HepG2 (cell line): Measurements from ENCODE around the gene BLOC1S4. TPM values are rescaled to one million over a fixed set of nuclear protein-coding genes. Genes with fewer than 3 reads are reported as not detected.
A peak's percentile ranks its signal among the peaks of the same experiment; 100 is the strongest.

Experiments
- ATAC-seq: fragments of 200-7000 bp; cut with Tn5 transposase; 3 replicates; pipeline ENCODE4 v1.9.1; 2020; ENCODE audit warnings: mild to moderate bottlenecking, moderate library complexity
- BruUV-seq: library from RNA; stranded (reverse); fragments of 400-500 nt; replicated peaks from 2 replicates; lab custom pipeline; 2021; lab: Mats Ljungman, UMichigan
- CTCF ChIA-PET: fragments of 300-600 bp; formaldehyde crosslinking; extraction: SDS; loops from one replicate; lab custom pipeline; 2021; ENCODE audit warnings: low total read pairs, inconsistent platforms, low intra/inter-chr PET ratio; lab: Yijun Ruan, JAX
- POLR2A ChIA-PET: fragments of 350-600 bp; sonication (Branson Sonifier 250); formaldehyde crosslinking; loops from one replicate; lab custom pipeline; 2020; ENCODE audit warnings: antibody characterized with exemption, inconsistent platforms; lab: Yijun Ruan, JAX
- DNase-seq: peaks from one replicate; pipeline ENCODE4 v3.0.0-alpha.2; 2015; ENCODE audit warnings: low spot score
- FAIRE-seq: peaks from 3 replicates; lab custom pipeline; 2011; peaks lifted over from hg19 to GRCh38; lab: Jason Lieb, UNC
- H2AFZ ChIP-seq: one replicate; pipeline ENCODE4 v1.6.1; 2011; ENCODE audit warnings: low read length, inconsistent platforms
- H3K27ac ChIP-seq: fragments of 300-600 bp; 3 replicates; pipeline ENCODE4 v1.8.0; 2011; ENCODE audit warnings: mixed run types, mild to moderate bottlenecking, mixed read lengths, low read length, inconsistent platforms; ENCODE audit not compliant: insufficient read depth; ENCODE audit errors: extremely low read length
- H3K27me3 ChIP-seq, 2 experiments: fragments of 200-600 bp in 1 of 2; 2 replicates in 1 of 2; 3 replicates in 1 of 2; pipeline versions ENCODE4 v1.6.0 to v1.8.0; 2011; ENCODE audit warnings: low read length in 2 of 2, mild to moderate bottlenecking in 2 of 2, moderate library complexity in 2 of 2, inconsistent platforms in 1 of 2; ENCODE audit not compliant: insufficient read depth in 2 of 2, control insufficient read depth in 1 of 2
- H3K36me3 ChIP-seq, 2 experiments: fragments of 200-600 bp in 1 of 2; replicated peaks in 1 of 2; 2 replicates in 1 of 2; 3 replicates in 1 of 2; pipeline versions ENCODE4 v1.5.1 to v1.8.0; 2011; ENCODE audit warnings: low read length in 2 of 2, inconsistent platforms in 1 of 2; ENCODE audit not compliant: insufficient read depth in 2 of 2, control insufficient read depth in 1 of 2
- H3K4me1 ChIP-seq: 2 replicates; pipeline ENCODE4 v1.5.1; 2012; ENCODE audit warnings: low read length, inconsistent platforms; ENCODE audit not compliant: insufficient read depth
- H3K4me2 ChIP-seq: 2 replicates; pipeline ENCODE4 v1.6.0; 2011; ENCODE audit warnings: low read depth, low read length, inconsistent platforms
- H3K4me3 ChIP-seq, 3 experiments: fragments of 200-600 bp in 1 of 3; sonication (generic), shearing (Covaris generic) in 1 of 3; replicated peaks in 1 of 3; 2 replicates each; pipeline ENCODE4 v1.5.1; 2011 to 2016; ENCODE audit warnings: low read length in 3 of 3, inconsistent platforms in 2 of 3, low read depth in 2 of 3, mild to moderate bottlenecking in 2 of 3, control low read depth in 1 of 3, mixed read lengths in 1 of 3; ENCODE audit not compliant: insufficient read depth in 1 of 3
- H3K79me2 ChIP-seq: one replicate; pipeline ENCODE4 v1.6.1; 2011; ENCODE audit warnings: low read length, inconsistent platforms; ENCODE audit not compliant: insufficient read depth
- H3K9ac ChIP-seq: 2 replicates; pipeline ENCODE4 v1.6.0; 2011; ENCODE audit warnings: mild to moderate bottlenecking, low read depth, low read length, inconsistent platforms; ENCODE audit not compliant: insufficient read depth
- H3K9me3 ChIP-seq: 2 replicates; pipeline ENCODE4 v1.5.1; 2012; ENCODE audit warnings: mild to moderate bottlenecking, low read length
- H4K20me1 ChIP-seq: 2 replicates; pipeline ENCODE4 v1.6.0; 2011; ENCODE audit warnings: inconsistent platforms, mild to moderate bottlenecking, low read length, moderate library complexity; ENCODE audit not compliant: insufficient read depth
- AGO1 ChIP-seq: fragments of 200-400 bp; formaldehyde crosslinking; IDR thresholded peaks from 2 replicates; pipeline ENCODE4 v1.6.1; 2017; ENCODE audit warnings: mild to moderate bottlenecking, low read depth, low read length, moderate library complexity; ENCODE audit not compliant: poor library complexity, severe bottlenecking
- MAFK ChIP-seq, 2 experiments: IDR thresholded peaks in 1 of 2; conservative IDR thresholded peaks in 1 of 2; 2 replicates each; pipeline ENCODE4 v1.6.1; 2011; ENCODE audit warnings: improper control_type of control experiment in 2 of 2, low read length in 2 of 2
- PCBP1 ChIP-seq: fragments of 200-400 bp; formaldehyde crosslinking; IDR thresholded peaks from 2 replicates; pipeline ENCODE4 v1.6.1; 2017; ENCODE audit warnings: mild to moderate bottlenecking, low read depth, low read length, borderline replicate concordance
- RBFOX2 ChIP-seq: fragments of 200-400 bp; formaldehyde crosslinking; IDR thresholded peaks from 2 replicates; pipeline ENCODE4 v1.6.1; 2017; ENCODE audit warnings: low read depth, mild to moderate bottlenecking, low read length
- ZBTB39 ChIP-seq: sonication (generic); formaldehyde crosslinking; IDR thresholded peaks from 2 replicates; pipeline ENCODE4 v1.5.0; 2020; ENCODE audit warnings: missing genetic modification reagents
- ZNF460 ChIP-seq: sonication (generic); formaldehyde crosslinking; IDR thresholded peaks from 2 replicates; pipeline ENCODE4 v1.5.1; 2020; ENCODE audit warnings: missing genetic modification reagents, mild to moderate bottlenecking, borderline replicate concordance
- ZNF768 ChIP-seq: sonication (generic); formaldehyde crosslinking; IDR thresholded peaks from 2 replicates; pipeline ENCODE4 v1.4.0; 2020; ENCODE audit warnings: missing genetic modification reagents
- WGBS: methylation state at CpG from one replicate; pipeline ENCODE4 v1.1.6; 2017; ENCODE audit warnings: low lambda C conversion rate; 5-methylcytosine and 5-hydroxymethylcytosine counted together
- in situ Hi-C: cut with HindIII; loops from 2 replicates; pipeline ENCODE4 v1.10.0; 2017; ENCODE audit warnings: low pct_unique_long_range_greater_than_20kb; ENCODE audit not compliant: extremely low pct_ligation_motif_present
- intact Hi-C: fragments of 100-400 bp; cut with micrococcal nuclease; formaldehyde crosslinking; loops from one replicate; pipeline ENCODE4 v1.10.0; 2022; ENCODE audit not compliant: unreplicated experiment
- polyA plus RNA-seq, 8 experiments: library from polyadenylated mRNA; depleted of rRNA in 3 of 8; stranded (reverse) in 7 of 8; unstranded in 1 of 8; fragments of >200 nt; fragmentation: Illumina TruSeq in 4 of 8; extraction: Trizol in 4 of 8; gene quantifications; 2 replicates each; pipeline versions ENCODE4 v1.2.1 to v1.2.3, GENCODE V29; 2011 to 2016; ENCODE audit warnings: low read depth in 4 of 8, missing spikeins in 1 of 8, mixed read lengths in 1 of 8; ENCODE audit not compliant: insufficient read depth in 1 of 8
- total RNA-seq, 5 experiments: library from RNA; depleted of rRNA; stranded (reverse); fragments of >200 nt; fragmentation: Illumina TruSeq; extraction: Trizol; gene quantifications; 2 replicates each; pipeline ENCODE4 v1.2.3, GENCODE V29; 2016; ENCODE audit warnings: low read depth in 1 of 5
- TF ChIP-seq, protein P1 (sequence below): sonication (generic); formaldehyde crosslinking; IDR thresholded peaks from 2 replicates; pipeline ENCODE4 v1.5.1; 2020; ENCODE audit warnings: mild to moderate bottlenecking, missing genetic modification reagents, moderate library complexity

The BLOC1S4 gene
- total and polyA plus RNA-seq, 2 of the 13 experiments (the other 11 are each of a cell fraction or from before 2014, with no cell fraction given) = 15.5 to 20.9 TPM

GRCh38 chr4:6727081-6727942, 11.3 kb downstream of the BLOC1S4 start (continued):
- TF ChIP-seq, protein P1, sequence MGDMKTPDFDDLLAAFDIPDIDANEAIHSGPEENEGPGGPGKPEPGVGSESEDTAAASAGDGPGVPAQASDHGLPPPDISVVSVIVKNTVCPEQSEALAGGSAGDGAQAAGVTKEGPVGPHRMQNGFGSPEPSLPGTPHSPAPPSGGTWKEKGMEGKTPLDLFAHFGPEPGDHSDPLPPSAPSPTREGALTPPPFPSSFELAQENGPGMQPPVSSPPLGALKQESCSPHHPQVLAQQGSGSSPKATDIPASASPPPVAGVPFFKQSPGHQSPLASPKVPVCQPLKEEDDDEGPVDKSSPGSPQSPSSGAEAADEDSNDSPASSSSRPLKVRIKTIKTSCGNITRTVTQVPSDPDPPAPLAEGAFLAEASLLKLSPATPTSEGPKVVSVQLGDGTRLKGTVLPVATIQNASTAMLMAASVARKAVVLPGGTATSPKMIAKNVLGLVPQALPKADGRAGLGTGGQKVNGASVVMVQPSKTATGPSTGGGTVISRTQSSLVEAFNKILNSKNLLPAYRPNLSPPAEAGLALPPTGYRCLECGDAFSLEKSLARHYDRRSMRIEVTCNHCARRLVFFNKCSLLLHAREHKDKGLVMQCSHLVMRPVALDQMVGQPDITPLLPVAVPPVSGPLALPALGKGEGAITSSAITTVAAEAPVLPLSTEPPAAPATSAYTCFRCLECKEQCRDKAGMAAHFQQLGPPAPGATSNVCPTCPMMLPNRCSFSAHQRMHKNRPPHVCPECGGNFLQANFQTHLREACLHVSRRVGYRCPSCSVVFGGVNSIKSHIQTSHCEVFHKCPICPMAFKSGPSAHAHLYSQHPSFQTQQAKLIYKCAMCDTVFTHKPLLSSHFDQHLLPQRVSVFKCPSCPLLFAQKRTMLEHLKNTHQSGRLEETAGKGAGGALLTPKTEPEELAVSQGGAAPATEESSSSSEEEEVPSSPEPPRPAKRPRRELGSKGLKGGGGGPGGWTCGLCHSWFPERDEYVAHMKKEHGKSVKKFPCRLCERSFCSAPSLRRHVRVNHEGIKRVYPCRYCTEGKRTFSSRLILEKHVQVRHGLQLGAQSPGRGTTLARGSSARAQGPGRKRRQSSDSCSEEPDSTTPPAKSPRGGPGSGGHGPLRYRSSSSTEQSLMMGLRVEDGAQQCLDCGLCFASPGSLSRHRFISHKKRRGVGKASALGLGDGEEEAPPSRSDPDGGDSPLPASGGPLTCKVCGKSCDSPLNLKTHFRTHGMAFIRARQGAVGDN = peak; percentile 66
- TF ChIP-seq RBFOX2 (peak; percentile 48; the same call in 1 of the 2 replicates), MAFK (conservative IDR thresholded peaks at IDR 0.05 in 1 of 2, IDR thresholded peaks at IDR 0.05 in 1 of 2; ENCODE audit: low read length in 2 of 2) (no peak), AGO1 (peak; percentile 37), ZNF768 (peak; percentile 22; the same call in 1 of the 2 replicates), PCBP1 (peak; percentile 96)

DNA sequence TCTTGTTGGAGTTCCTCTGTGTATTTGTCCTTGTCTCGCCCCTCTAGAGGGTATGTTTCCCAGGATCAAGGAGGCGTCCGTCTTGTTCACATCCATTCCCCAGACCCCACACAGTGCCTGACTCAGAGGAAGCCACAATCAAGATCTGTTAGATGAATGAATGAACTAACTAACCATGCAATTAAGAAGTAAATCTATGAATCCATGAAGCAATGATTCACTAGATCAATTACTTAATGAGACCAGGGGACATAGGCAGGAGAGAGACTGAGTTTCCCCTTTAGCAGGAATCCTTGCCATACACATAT, 11.9 kb downstream of the BLOC1S4 start:
- ChIA-PET CTCF (no interaction called here), POLR2A (interaction anchor here (0.7 to 1.9 kb wide), 2 partner anchors 21 to 40 kb away, joined by 4 to 5 read pairs; no protein-coding TSS in a partner anchor)
- TF ChIP-seq ZBTB39 (CRISPR knock-in tag) (no peak), ZNF460 (no peak)
- H3K79me2 ChIP-seq = no peaks in the 10 kb centered on the region
- WGBS = 93% methylated on average over 3 of the region's 3 CpGs
- no peaks in the 10 kb centered on the region for H4K20me1 ChIP-seq
- H3K36me3 ChIP-seq = no peaks in the 10 kb centered on the region
- no peaks in the 10 kb centered on the region for H3K9me3 ChIP-seq
- no peak for DNase-seq
- intact Hi-C loops (no loop called here), in situ Hi-C loops (no loop called here)
- H2AFZ ChIP-seq = no peak overlapping the region
- no peak overlapping the region for H3K9ac ChIP-seq
- H3K4me1 ChIP-seq = peaks cover 77% of the 10 kb centered on the region
- no peak for ATAC-seq
- H3K27ac ChIP-seq = no peak overlapping the region
- no TSS peak for BruUV-seq
- H3K27me3 ChIP-seq = no peaks in the 10 kb centered on the region
- no peak overlapping the region for H3K4me3 ChIP-seq
- no peak overlapping the region for H3K4me2 ChIP-seq
- FAIRE-seq = no peak
